Dendritic cell treated with granulocyte-macrophage colony-stimulating factor and Interleukin-4, amounts not matched to agents 40 ng/mL and 50 ng/mL, for 4 days (primary cell): Measurements from ENCODE around the gene HRK.

Experiments
- H3K27ac Mint-ChIP-seq: one replicate; pipeline ENCODE4 v1.8.0; 2022; ENCODE audit warnings: mild to moderate bottlenecking, mixed read lengths
- H3K27me3 Mint-ChIP-seq: one replicate; pipeline ENCODE4 v1.8.0; 2022; ENCODE audit warnings: mild to moderate bottlenecking, mixed read lengths
- H3K36me3 Mint-ChIP-seq: one replicate; pipeline ENCODE4 v1.8.0; 2022; ENCODE audit warnings: low read depth, mixed read lengths
- H3K4me1 Mint-ChIP-seq: one replicate; pipeline ENCODE4 v1.8.0; 2022; ENCODE audit warnings: low read depth, mixed read lengths
- H3K4me3 Mint-ChIP-seq: one replicate; pipeline ENCODE4 v1.8.0; 2022; ENCODE audit warnings: mild to moderate bottlenecking, moderate library complexity, mixed read lengths
- H3K9me3 Mint-ChIP-seq: one replicate; pipeline ENCODE4 v1.8.0; 2022; ENCODE audit warnings: mixed read lengths
- intact Hi-C: fragments of 100-400 bp; cut with micrococcal nuclease; formaldehyde crosslinking; loops from one replicate; pipeline ENCODE4 v1.15.0; 2022

Gene HRK

DNA sequence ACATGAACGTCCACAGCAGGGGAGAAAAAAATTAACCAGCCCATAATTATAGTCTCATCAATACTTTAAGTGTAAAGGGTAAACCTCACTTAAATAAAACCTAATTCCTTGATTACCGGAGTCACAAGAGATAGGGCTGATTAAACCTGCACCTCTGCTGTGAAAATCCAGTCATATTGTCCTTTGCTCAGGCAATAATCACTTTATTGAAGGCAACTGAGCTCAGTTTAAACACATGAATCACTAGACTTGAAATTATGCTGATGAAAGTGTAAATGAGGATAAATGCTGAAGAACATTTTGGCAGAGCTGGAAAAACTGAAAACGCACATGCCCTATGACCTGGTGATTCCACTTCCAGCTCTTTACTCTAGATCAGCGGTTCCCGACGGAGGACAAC, 6.7 kb upstream of the HRK start:
- Mint-ChIP-seq H3K4me3 (no peak overlapping the region), H3K4me1 (no peaks in the 10 kb centered on the region)

DNA sequence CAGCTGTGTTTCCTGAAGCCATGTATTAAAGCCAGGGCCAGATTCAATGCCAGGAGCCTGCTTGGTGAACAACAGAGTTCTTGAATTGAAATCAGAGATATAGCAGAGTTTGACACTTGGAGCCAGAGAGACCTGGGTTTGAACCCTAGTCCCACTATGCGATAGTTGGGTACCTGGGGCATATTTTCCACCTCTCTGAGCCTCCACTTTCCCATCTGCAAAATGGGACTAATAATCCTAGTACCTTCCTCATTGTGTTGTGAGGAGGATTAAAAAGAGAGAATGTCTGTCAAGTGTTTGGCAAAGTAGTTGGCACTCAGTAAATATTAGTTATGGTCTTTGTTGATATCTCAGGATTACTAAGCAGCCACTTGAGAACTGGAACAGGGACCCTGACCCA, 6.0 kb upstream of the HRK start:
- Mint-ChIP-seq H3K9me3 (no peaks in the 10 kb centered on the region), H3K4me3 (no peak overlapping the region)

More for the DNA sequence above, 6.7 kb upstream of the HRK start:
- intact Hi-C loops = no loop called here
- Mint-ChIP-seq H3K9me3 (no peaks in the 10 kb centered on the region), H3K36me3 (no peaks in the 10 kb centered on the region), H3K27ac (no peak overlapping the region), H3K27me3 (peaks cover 43% of the 10 kb centered on the region)

DNA sequence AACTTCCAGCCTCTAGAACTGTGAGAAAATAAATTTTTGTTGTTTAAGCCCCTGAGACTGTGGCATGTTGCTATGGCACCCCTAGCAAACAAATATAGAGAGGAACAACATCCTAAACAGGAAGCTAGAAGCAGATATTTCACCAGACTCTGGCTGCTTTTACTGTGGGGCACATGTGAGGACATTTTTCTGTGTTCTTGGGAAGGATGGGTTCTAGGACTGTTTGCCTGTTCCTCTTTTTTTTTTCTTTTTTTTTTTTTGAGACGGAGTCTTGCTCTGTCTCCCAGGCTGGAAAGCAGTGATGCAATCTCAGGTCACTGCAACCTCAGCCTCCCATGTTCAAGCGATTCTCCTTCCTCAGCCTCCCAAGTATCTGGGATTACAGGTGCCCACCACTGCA, 4.2 kb upstream of the HRK start:
- peaks cover 4% of the 10 kb centered on the region for H3K4me1 Mint-ChIP-seq
- H3K27me3 Mint-ChIP-seq = peaks cover 54% of the 10 kb centered on the region
- no peaks in the 10 kb centered on the region for H3K9me3 Mint-ChIP-seq
- H3K36me3 Mint-ChIP-seq = no peaks in the 10 kb centered on the region
- H3K27ac Mint-ChIP-seq = no peak overlapping the region
- intact Hi-C loops = no loop called here
- H3K4me3 Mint-ChIP-seq = no peak overlapping the region

More for the DNA sequence above, 6.0 kb upstream of the HRK start:
- H3K27ac Mint-ChIP-seq = no peak overlapping the region
- H3K4me1 Mint-ChIP-seq = no peaks in the 10 kb centered on the region
- intact Hi-C loops = no loop called here
- H3K27me3 Mint-ChIP-seq = peaks cover 48% of the 10 kb centered on the region
- H3K36me3 Mint-ChIP-seq = no peaks in the 10 kb centered on the region

DNA sequence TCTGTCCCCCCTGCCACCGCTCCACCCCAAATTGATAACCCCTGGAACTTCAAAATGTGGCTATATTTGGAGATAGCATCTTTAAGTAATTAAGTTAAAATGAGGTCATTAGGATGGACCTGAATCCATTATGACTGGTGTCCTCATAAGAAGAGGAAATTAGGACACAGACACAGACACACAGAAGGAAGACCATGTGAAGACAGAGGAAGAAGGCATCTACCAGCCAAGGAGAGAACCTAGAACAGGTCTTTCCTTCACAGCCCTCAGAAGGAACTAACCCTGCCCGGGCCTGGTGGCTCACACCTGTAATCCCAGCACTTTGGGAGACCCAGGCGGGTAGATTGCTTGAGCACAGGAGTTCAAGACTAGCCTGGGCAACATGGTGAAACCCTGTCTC, 3.6 kb upstream of the HRK start:
- Mint-ChIP-seq H3K9me3 (no peaks in the 10 kb centered on the region), H3K36me3 (no peaks in the 10 kb centered on the region), H3K4me1 (peaks cover 10% of the 10 kb centered on the region), H3K27ac (no peak overlapping the region), H3K4me3 (no peak overlapping the region), H3K27me3 (peaks cover 56% of the 10 kb centered on the region)
- intact Hi-C loops = no loop called here

DNA sequence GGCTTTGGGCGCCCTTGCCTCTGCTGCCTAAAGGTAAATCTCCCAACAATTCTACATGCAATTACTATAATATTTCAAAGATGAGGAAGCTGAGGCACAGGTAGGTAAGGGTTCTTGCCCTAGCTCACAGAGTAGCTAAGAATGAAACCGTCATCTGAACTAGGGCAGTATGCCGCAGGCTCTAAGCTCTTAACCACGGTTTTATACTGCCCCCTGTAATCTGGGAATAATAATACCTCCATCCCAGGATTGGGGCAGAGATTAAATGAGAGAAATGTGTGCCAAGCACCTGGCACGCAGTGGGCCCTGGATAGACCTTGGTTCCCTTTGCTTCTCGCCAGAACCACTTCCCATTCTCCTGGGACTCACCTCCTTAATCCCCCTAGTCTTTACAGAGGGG, 1.5 kb upstream of the HRK start:
- intact Hi-C loops = no loop called here
- Mint-ChIP-seq H3K4me1 (peaks cover 25% of the 10 kb centered on the region), H3K27me3 (peaks cover 69% of the 10 kb centered on the region), H3K36me3 (no peaks in the 10 kb centered on the region), H3K4me3 (no peak overlapping the region), H3K9me3 (no peaks in the 10 kb centered on the region), H3K27ac (no peak overlapping the region)

DNA sequence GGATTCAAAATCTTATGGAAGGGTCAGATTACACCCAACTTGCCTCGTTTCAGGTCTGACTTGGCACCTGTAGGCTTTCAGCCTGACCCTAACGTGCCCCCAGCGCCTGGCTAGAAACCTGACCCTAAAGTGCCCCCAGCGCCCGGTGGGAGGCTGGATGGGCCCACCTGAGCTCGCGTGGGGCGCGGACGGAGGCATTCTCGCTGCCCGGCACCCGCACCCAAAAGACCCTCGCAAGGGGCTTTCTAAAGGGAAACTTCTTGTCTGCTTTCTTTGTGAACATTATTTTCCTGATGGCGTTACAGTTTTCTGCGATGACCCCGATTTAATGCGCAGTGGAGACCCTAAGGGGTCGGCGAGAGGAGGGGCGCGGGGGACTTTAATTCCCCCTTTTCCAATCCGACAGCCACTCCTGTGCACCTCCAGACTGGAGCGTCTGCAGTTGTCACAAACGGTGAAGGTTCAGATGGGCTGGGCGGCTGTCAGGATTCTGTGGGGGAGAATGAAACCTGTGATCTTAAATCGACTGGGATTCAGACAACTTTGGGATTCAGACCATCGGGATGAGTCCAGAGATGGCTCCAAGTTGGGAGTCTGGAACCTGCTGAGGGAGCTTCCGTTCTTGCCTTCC, 751 bp upstream of the HRK start:
- intact Hi-C loops = no loop called here

DNA sequence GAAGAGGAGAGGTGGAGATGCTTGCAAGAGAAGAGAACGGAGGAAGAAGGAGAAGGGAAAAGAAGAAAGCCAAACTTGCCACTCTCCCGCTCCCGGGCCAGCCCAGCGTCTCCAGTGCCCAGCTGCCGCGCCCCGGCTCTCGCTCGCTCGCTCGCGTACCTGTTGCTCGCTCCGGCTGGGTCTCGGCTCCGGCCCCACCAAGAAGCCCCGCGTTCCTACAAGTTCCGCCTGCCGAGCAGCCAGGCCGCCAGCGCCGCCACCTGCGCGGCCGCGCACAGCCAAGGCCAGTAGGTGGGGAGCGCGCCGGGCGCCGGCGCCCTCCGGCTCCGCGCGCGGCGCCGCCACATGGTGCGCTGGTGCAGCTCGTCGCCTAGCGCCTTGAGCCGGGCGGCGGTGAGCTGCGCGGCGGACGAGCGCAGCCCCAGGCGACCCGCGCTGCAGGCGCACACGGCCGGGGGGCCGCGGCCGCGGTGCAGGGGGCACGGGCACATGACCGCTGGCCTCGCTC, 370 bp downstream of the HRK start:
- intact Hi-C loops = no loop called here
- Mint-ChIP-seq H3K4me1 (peaks cover 25% of the 10 kb centered on the region), H3K4me3 (no peak overlapping the region), H3K27ac (no peak overlapping the region), H3K9me3 (no peaks in the 10 kb centered on the region), H3K36me3 (no peaks in the 10 kb centered on the region), H3K27me3 (peaks cover 77% of the 10 kb centered on the region)

More for the DNA sequence above, 751 bp upstream of the HRK start:
- peaks cover 69% of the 10 kb centered on the region for H3K27me3 Mint-ChIP-seq
- no peak overlapping the region for H3K27ac Mint-ChIP-seq
- H3K4me3 Mint-ChIP-seq = no peak overlapping the region
- peaks cover 25% of the 10 kb centered on the region for H3K4me1 Mint-ChIP-seq
- no peaks in the 10 kb centered on the region for H3K9me3 Mint-ChIP-seq
- H3K36me3 Mint-ChIP-seq = no peaks in the 10 kb centered on the region

DNA sequence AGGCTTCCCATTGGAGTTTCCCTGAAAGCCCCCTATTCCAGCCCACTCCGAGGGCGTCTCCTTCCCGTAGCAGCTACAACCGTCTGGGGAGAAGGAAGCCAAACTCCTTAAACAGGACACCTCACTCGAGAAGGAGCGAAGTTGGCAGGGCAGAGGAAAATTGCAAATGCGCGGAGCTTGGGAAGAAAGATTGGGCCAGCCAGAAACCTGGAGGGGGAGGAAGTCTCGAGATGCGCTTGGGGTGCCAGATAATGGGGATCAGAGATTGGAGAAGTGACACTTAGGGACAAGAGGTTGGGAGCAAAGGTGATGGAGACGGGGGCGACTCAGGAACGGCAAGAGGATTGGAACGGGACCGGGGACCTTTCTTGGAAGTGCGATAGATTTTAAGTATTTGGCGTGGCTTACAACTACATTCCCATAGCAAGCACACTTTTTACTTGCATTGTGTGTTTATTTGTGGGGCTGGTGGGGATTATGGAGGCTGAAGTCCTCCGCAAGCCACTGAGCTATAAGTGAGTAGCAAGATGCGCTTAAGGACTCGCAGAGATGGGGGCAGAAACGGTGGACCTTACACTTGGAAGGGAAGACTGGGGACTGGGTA, 926 bp downstream of the HRK start:
- Mint-ChIP-seq H3K9me3 (no peaks in the 10 kb centered on the region), H3K36me3 (no peaks in the 10 kb centered on the region), H3K27me3 (peaks cover 80% of the 10 kb centered on the region), H3K4me3 (no peak overlapping the region), H3K27ac (no peak overlapping the region), H3K4me1 (peaks cover 25% of the 10 kb centered on the region)
- intact Hi-C loops = no loop called here

DNA sequence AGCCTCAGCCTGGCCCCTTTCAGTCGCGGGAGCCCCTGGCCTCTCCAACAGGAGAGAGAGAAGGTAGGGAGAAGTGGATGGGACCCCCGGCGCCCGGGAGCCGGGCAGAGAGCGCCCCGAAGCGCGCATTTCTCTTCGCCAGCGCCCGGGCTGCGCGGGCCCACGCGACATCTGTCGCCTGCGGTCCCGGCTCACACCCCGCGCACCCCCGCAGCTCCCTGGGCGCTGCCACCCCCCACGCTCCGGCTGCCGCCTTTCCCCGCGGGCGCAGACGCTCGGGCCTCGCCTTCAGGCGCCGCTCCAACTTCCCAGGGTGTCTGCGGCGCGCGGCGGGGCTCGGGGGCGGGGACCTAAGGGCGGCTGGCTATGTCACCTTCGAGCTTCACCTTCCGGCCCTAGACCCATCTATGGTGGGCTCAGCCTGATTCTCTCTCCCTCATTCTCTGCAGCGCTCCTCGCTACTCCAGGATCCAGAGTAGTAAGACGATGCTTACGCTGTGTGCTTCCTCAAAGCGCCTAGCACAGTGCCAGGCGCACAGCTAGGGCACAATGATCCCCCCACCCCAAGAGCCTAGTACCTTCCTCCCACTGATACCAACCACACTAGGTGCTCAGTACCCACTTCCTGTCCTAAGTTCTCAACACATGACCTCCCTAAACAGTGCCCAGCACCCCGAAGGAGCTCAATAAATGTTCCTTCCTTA, 1.6 kb downstream of the HRK start:
- H3K36me3 Mint-ChIP-seq = no peaks in the 10 kb centered on the region
- peaks cover 2% of the 10 kb centered on the region for H3K9me3 Mint-ChIP-seq
- intact Hi-C loops = no loop called here
- peaks cover 25% of the 10 kb centered on the region for H3K4me1 Mint-ChIP-seq
- peak overlapping the region; percentile 55 for H3K4me3 Mint-ChIP-seq
- H3K27me3 Mint-ChIP-seq = peaks cover 80% of the 10 kb centered on the region
- no peak overlapping the region for H3K27ac Mint-ChIP-seq

DNA sequence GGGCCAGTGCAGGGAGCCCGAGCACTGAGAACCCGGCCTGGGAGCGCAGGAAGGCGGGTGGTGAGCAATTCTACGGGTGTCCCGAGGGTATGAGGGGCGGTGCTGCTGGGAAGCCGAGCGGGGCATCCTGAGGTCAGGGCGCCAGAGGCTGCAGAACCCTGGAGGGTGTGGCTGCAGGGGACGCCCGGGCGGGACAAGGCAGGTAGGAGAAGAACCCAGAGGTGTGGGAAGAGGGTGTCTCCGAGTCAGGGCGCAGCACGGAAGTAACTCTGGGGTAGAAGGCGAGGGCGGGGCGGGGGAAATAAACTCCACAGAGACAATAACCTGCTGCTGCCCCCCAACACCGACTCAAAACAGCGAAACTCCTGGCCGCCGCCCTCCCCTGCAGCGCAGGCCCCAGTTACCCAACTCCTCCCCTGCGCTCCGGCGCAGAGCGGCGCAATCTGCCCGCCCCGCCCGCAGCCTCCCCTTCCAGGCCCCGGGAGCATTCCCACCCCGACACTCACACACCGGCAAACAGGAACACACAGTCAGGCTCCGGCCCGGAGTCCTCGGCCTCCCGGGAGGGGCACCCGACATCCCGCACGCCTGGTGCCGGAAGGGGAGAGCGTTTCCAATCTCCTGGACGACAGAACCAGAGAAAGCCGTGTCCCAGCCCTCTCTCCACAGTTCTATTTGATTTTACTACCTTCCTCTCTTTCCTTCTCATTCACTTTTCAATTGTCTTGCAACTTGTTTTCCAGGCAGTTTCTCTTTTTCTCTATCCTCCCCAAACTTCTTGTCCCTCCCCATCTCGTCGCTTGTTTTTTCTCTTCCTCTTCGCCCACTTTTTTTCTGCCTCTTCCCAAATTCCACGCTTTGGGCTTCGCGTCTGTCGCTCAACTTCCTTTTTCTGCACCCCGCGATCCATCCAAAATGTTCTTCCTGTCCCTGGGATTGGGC, 2.4 kb downstream of the HRK start:
- no peaks in the 10 kb centered on the region for H3K36me3 Mint-ChIP-seq
- H3K4me3 Mint-ChIP-seq = peak overlapping the region; percentile 57
- H3K9me3 Mint-ChIP-seq = peaks cover 8% of the 10 kb centered on the region
- H3K4me1 Mint-ChIP-seq = peaks cover 25% of the 10 kb centered on the region
- H3K27ac Mint-ChIP-seq = no peak overlapping the region
- intact Hi-C loops = no loop called here
- H3K27me3 Mint-ChIP-seq = peaks cover 80% of the 10 kb centered on the region

DNA sequence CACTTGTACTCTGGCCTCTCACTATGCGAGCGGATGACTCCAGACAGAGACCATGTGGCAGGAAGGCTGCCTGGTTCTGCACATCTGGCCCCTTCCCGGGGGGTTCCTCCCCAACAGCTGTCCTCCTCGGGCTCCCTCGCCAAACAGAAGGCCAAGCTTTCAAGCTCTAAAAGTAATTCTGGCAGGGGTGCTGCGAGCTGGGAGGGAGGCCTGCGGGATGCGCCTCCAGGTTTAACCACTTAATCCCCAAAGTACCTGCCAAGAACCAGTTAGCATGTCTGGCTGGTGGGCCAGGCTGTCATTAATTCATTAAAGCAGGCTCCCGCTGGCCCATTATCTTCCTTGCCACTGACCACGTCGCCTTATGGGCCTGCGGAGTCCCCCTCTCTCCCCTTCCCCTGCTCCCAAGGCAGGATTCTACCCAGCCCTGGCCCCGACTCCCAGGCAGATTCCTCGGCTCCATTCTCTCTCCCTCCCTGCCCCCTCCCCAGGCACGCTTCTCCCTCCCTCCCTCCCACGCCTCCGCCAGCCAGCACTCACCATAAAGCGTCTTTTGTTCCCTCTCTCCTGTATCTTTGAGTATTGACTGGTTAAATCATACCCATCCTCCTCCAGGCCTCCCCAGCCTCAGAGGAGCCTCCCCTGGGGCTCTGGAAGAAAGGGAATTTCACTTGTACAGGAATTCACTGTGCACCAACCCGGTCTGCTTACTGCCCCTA, 4.9 kb downstream of the HRK start:
- peaks cover 66% of the 10 kb centered on the region for H3K27me3 Mint-ChIP-seq

DNA sequence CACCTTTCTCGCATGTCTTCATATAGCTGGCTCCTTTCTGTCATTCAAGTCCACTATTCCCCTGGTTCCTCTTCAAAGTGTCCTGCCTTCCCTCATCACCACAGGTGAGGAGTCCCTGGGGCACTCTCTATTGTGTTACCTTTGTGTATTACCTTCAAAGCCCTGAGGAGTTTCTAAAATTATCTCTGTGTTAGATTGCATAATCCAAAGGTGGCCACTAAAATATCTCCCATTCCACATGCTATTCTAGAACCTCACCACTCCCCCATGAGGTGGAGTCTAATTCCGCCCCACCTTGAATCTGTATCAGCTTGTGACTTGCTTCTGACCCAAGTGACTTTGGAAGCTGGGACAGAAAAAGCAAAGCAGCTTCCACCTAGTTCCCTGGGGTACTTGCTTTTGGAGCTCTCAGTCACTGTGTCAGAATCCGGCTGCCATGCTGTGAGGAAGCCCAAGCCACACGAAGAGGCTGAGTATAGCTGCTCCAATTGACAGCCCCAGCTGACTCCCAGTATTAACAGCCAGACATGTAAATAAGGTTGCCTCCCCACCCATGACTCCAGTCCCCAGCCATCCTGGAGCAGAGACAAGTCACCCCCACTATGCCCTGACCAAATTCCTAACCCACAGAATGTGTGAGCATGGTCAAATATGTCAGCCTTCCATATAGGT, 6.8 kb downstream of the HRK start:
- H3K27me3 Mint-ChIP-seq = peaks cover 56% of the 10 kb centered on the region

More for the DNA sequence above, 4.9 kb downstream of the HRK start:
- Mint-ChIP-seq H3K27ac (no peak overlapping the region), H3K4me1 (peaks cover 25% of the 10 kb centered on the region), H3K9me3 (peaks cover 8% of the 10 kb centered on the region), H3K36me3 (no peaks in the 10 kb centered on the region), H3K4me3 (no peak overlapping the region)
- intact Hi-C loops = no loop called here

DNA sequence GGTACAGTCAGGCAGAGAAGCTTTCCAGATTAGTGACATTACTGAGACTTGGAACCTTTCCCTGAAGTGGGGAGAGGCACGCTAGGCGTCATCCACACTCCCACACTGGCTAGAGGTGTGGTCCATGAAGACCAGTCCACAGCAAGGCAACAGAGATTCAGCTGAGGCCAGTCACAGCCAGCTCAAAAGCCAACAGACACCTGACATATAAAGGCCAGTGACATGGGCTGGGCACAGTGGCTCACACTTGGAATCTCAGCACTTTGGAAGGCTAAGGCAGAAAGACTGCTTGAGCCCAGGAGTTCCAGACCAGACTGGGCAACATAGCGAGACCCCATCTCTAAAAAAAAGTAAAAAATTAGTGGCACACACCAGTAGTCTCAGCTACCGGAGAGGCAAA, 10.9 kb downstream of the HRK start:
- no peaks in the 10 kb centered on the region for H3K36me3 Mint-ChIP-seq
- peaks cover 8% of the 10 kb centered on the region for H3K9me3 Mint-ChIP-seq
- H3K27ac Mint-ChIP-seq = no peak overlapping the region
- intact Hi-C loops = no loop called here
- H3K4me1 Mint-ChIP-seq = no peaks in the 10 kb centered on the region
- no peak overlapping the region for H3K4me3 Mint-ChIP-seq
- peaks cover 21% of the 10 kb centered on the region for H3K27me3 Mint-ChIP-seq

More for the DNA sequence above, 6.8 kb downstream of the HRK start:
- H3K9me3 Mint-ChIP-seq = peaks cover 8% of the 10 kb centered on the region
- H3K36me3 Mint-ChIP-seq = no peaks in the 10 kb centered on the region
- H3K4me1 Mint-ChIP-seq = peaks cover 11% of the 10 kb centered on the region
- intact Hi-C loops = no loop called here
- no peak overlapping the region for H3K27ac Mint-ChIP-seq
- no peak overlapping the region for H3K4me3 Mint-ChIP-seq
